Measurements from ENCODE around the gene WDR72. TPM values are rescaled to one million over a fixed set of nuclear protein-coding genes. Genes with fewer than 3 reads are reported as not detected.

Gene WDR72
- total RNA-seq, 1 donor from 2014 or later = 1.1 TPM

DNA sequence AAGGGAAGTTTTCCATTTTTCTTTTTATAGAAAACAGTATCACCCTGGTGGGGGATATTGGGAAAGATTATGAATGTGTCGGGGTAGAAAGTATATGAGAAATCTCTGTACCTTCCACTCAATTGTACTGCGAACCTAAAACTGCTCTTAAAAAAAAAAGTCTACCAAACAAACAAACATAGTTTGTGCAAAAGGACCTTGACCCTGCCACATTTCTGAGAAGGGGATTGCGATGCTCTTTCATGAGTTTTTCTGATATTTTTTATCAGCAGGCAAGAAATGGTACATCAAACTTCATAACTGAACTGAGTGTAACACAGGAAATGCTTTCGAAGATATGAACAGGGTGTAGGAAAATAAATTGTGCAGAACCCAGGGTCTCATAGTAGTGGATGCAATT, 286.0 kb downstream of the WDR72 start:
- Mint-ChIP-seq H3K4me3 (ENCODE audit: unreplicated experiment) (no peak overlapping the region), H3K27ac (ENCODE audit: unreplicated experiment) (no peak overlapping the region), H3K4me1 (ENCODE audit: low read depth, unreplicated experiment) (no peaks in the 10 kb centered on the region)

DNA sequence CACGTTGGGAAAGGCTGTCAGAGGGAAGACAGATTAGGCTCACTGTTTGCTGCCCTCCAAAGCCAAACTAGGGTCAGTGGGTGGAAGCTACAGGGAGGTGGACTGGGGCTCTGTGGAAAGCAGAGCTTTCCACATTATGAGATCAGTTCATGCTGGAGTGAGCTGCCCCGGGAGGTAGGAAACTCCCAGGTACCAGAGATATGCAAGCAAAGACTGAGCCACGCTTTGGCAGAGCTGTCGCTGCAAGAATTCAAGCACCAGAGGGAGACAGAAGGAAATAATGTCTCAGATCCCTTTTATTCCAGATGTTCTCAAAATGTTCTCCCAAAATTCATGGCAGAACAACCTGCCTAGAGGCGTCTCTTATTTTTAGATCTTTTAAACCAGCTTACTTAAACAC, 286.6 kb downstream of the WDR72 start:
- TF ChIP-seq, protein P1, sequence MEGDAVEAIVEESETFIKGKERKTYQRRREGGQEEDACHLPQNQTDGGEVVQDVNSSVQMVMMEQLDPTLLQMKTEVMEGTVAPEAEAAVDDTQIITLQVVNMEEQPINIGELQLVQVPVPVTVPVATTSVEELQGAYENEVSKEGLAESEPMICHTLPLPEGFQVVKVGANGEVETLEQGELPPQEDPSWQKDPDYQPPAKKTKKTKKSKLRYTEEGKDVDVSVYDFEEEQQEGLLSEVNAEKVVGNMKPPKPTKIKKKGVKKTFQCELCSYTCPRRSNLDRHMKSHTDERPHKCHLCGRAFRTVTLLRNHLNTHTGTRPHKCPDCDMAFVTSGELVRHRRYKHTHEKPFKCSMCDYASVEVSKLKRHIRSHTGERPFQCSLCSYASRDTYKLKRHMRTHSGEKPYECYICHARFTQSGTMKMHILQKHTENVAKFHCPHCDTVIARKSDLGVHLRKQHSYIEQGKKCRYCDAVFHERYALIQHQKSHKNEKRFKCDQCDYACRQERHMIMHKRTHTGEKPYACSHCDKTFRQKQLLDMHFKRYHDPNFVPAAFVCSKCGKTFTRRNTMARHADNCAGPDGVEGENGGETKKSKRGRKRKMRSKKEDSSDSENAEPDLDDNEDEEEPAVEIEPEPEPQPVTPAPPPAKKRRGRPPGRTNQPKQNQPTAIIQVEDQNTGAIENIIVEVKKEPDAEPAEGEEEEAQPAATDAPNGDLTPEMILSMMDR (IDR thresholded peaks at IDR 0.05; ENCODE audit: partially characterized antibody, unreplicated experiment) = no peak
- no peak overlapping the region for H3K27ac Mint-ChIP-seq (ENCODE audit: unreplicated experiment)
- no peaks in the 10 kb centered on the region for H3K36me3 Mint-ChIP-seq (ENCODE audit: unreplicated experiment)
- H3K27me3 Mint-ChIP-seq (ENCODE audit: unreplicated experiment) = no peaks in the 10 kb centered on the region
- no peak overlapping the region for H3K4me3 Mint-ChIP-seq (ENCODE audit: unreplicated experiment)
- no peak for DNase-seq
- no peaks in the 10 kb centered on the region for H3K9me3 Mint-ChIP-seq (ENCODE audit: unreplicated experiment)
- H3K4me1 Mint-ChIP-seq (ENCODE audit: low read depth, unreplicated experiment) = no peaks in the 10 kb centered on the region

More for the DNA sequence above, 286.0 kb downstream of the WDR72 start:
- TF ChIP-seq, protein P1 (IDR thresholded peaks at IDR 0.05; ENCODE audit: partially characterized antibody, unreplicated experiment) = no peak
- H3K36me3 Mint-ChIP-seq (ENCODE audit: unreplicated experiment) = no peaks in the 10 kb centered on the region
- H3K9me3 Mint-ChIP-seq (ENCODE audit: unreplicated experiment) = no peaks in the 10 kb centered on the region
- no peak for DNase-seq
- no peaks in the 10 kb centered on the region for H3K27me3 Mint-ChIP-seq (ENCODE audit: unreplicated experiment)

DNA sequence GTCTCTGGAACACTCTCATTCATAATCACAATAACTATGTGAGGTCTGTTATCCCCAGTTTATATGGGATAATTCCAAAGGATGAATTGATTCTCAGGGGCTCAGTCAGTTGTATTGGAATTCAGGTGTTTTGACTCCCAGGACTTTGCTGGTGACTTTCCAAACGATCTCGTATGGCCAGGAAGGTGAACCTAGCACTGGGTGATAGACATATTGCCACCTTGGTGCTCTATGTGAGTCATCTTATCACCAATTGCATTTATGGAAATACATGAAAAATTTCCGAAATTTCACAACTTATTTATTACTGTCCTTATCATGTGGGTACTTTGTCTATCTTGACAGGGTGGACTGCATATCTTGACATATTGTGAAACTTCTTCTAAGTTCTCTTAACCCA, 287.3 kb downstream of the WDR72 start:
- H3K9me3 Mint-ChIP-seq (ENCODE audit: unreplicated experiment) = no peaks in the 10 kb centered on the region
- TF ChIP-seq, protein P1 (IDR thresholded peaks at IDR 0.05; ENCODE audit: partially characterized antibody, unreplicated experiment) = no peak
- no peaks in the 10 kb centered on the region for H3K4me1 Mint-ChIP-seq (ENCODE audit: low read depth, unreplicated experiment)
- H3K27ac Mint-ChIP-seq (ENCODE audit: unreplicated experiment) = no peak overlapping the region
- no peaks in the 10 kb centered on the region for H3K27me3 Mint-ChIP-seq (ENCODE audit: unreplicated experiment)
- H3K36me3 Mint-ChIP-seq (ENCODE audit: unreplicated experiment) = no peaks in the 10 kb centered on the region
- no peak for DNase-seq
- no peak overlapping the region for H3K4me3 Mint-ChIP-seq (ENCODE audit: unreplicated experiment)

DNA sequence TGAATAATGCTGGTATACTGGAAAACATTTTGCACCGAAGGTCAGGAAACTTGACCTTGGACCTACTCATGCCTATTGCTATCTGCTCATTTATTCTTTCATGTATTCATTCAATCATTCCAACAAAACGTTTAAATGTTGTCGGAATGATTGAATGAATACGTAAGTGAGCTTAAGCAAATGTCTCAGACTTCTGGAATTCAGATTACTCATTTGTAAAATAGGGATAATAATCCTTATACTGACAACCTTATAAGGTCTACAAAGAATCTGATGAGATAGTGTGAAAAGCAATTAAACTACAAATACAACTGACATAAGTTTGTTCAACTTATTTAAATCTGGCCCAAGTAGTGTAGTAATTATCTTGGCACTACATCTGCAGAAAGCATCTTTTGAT, 288.7 kb downstream of the WDR72 start:
- TF ChIP-seq, protein P1 (IDR thresholded peaks at IDR 0.05; ENCODE audit: partially characterized antibody, unreplicated experiment) = no peak
- Mint-ChIP-seq H3K27ac (ENCODE audit: unreplicated experiment) (no peak overlapping the region), H3K9me3 (ENCODE audit: unreplicated experiment) (no peaks in the 10 kb centered on the region), H3K4me3 (ENCODE audit: unreplicated experiment) (no peak overlapping the region), H3K27me3 (ENCODE audit: unreplicated experiment) (no peaks in the 10 kb centered on the region), H3K36me3 (ENCODE audit: unreplicated experiment) (no peaks in the 10 kb centered on the region), H3K4me1 (ENCODE audit: low read depth, unreplicated experiment) (no peaks in the 10 kb centered on the region)
- no peak for DNase-seq

GRCh38 chr15:53469422-53469821, 290.0 kb downstream of the WDR72 start:
- no peak for DNase-seq
- Mint-ChIP-seq H3K36me3 (ENCODE audit: unreplicated experiment) (no peaks in the 10 kb centered on the region), H3K9me3 (ENCODE audit: unreplicated experiment) (no peaks in the 10 kb centered on the region), H3K27me3 (ENCODE audit: unreplicated experiment) (no peaks in the 10 kb centered on the region), H3K4me3 (ENCODE audit: unreplicated experiment) (no peak overlapping the region), H3K4me1 (ENCODE audit: low read depth, unreplicated experiment) (no peaks in the 10 kb centered on the region), H3K27ac (ENCODE audit: unreplicated experiment) (no peak overlapping the region)
- TF ChIP-seq, protein P1 (IDR thresholded peaks at IDR 0.05; ENCODE audit: partially characterized antibody, unreplicated experiment) = no peak

Other genes starting within 250 kb of the WDR72 start
- 0.49 TPM for gene UNC13C, start 218.8 kb upstream of the WDR72 start, total RNA-seq (ENCODE audit: unreplicated experiment)